Natural killer cell (primary cell): ENCODE measurements around the gene LIPT1. TPM values are rescaled to one million over a fixed set of nuclear protein-coding genes. Genes with fewer than 3 reads are reported as not detected.
A peak's percentile ranks its signal among the peaks of the same experiment; 100 is the strongest.

Experiments used
- ATAC-seq, 3 donors: fragments of 150-1000 bp in 2 of 3; fragments of 200-7000 bp in 1 of 3; cut with Tn5 transposase; 1 replicate in 1 of 3; 2 replicates in 2 of 3; pipeline ENCODE4 v1.10.0; 2021; ENCODE audit warnings: mild to moderate bottlenecking in 2 of 3, moderate library complexity in 2 of 3
- DNase-seq, 2 donors: peaks; one replicate each; pipeline versions ENCODE4 v3.0.0 to v3.0.0-alpha.2; 2013 to 2021; ENCODE audit warnings: mixed read lengths in 1 of 2
- H3K27ac ChIP-seq: one replicate; pipeline ENCODE4 v1.5.1; 2013; ENCODE audit warnings: mild to moderate bottlenecking, low read length
- H3K27me3 ChIP-seq: one replicate; pipeline ENCODE4 v1.6.1; 2013; ENCODE audit warnings: low read length; ENCODE audit not compliant: control insufficient read depth, insufficient read depth
- H3K36me3 ChIP-seq: one replicate; pipeline ENCODE4 v1.6.1; 2013; ENCODE audit warnings: low read length; ENCODE audit not compliant: control insufficient read depth, insufficient read depth
- H3K4me1 ChIP-seq: one replicate; pipeline ENCODE4 v1.6.1; 2013; ENCODE audit warnings: low read length; ENCODE audit not compliant: control insufficient read depth, insufficient read depth
- H3K4me3 ChIP-seq: one replicate; pipeline ENCODE4 v1.5.1; 2013; ENCODE audit warnings: low read length
- H3K9me3 ChIP-seq: one replicate; pipeline ENCODE4 v1.6.1; 2013; ENCODE audit warnings: low read length; ENCODE audit not compliant: control insufficient read depth, insufficient read depth
- H3K27ac Mint-ChIP-seq, 2 donors: one replicate each; pipeline ENCODE4 v1.8.0; 2022; ENCODE audit warnings: mild to moderate bottlenecking in 2 of 2, mixed read lengths in 2 of 2, moderate library complexity in 1 of 2
- H3K27me3 Mint-ChIP-seq, 2 donors: one replicate each; pipeline ENCODE4 v1.8.0; 2022; ENCODE audit warnings: low read depth in 2 of 2, mixed read lengths in 2 of 2
- H3K36me3 Mint-ChIP-seq: one replicate; pipeline ENCODE4 v1.8.0; 2022; ENCODE audit warnings: mixed read lengths
- H3K4me1 Mint-ChIP-seq, 2 donors: one replicate each; pipeline ENCODE4 v1.8.0; 2022; ENCODE audit warnings: mixed read lengths in 2 of 2
- H3K4me3 Mint-ChIP-seq: one replicate; pipeline ENCODE4 v1.8.0; 2022; ENCODE audit warnings: mild to moderate bottlenecking, moderate library complexity, mixed read lengths
- H3K9me3 Mint-ChIP-seq, 2 donors: one replicate each; pipeline ENCODE4 v1.8.0; 2022; ENCODE audit warnings: mixed read lengths in 2 of 2
- WGBS: methylation state at CpG from one replicate; pipeline ENCODE4 v1.1.7; 2013; ENCODE audit warnings: missing lambda C conversion rate; ENCODE audit not compliant: insufficient coverage; 5-methylcytosine and 5-hydroxymethylcytosine counted together
- intact Hi-C: fragments of 100-400 bp; cut with micrococcal nuclease; formaldehyde crosslinking; loops from one replicate; pipeline ENCODE4 v1.14.2; 2022
- total RNA-seq, 4 donors: library from RNA; stranded (reverse); fragments of 120-200 nt in 1 of 4; gene quantifications; one replicate each; pipeline versions ENCODE4 v1.2.3 to v1.2.4, GENCODE V29; 2013 to 2022
- TF ChIP-seq, protein P1 (sequence below): fragments of 200-600 bp; IDR thresholded peaks from one replicate; pipeline ENCODE4 v1.8.0; 2022; ENCODE audit warnings: antibody characterized with exemption

The LIPT1 gene
- total RNA-seq, 3 donors from 2014 or later (not counting 1 experiment from before 2014, with no cell fraction given): 12.0 to 21.4 (median 17.3) TPM

DNA sequence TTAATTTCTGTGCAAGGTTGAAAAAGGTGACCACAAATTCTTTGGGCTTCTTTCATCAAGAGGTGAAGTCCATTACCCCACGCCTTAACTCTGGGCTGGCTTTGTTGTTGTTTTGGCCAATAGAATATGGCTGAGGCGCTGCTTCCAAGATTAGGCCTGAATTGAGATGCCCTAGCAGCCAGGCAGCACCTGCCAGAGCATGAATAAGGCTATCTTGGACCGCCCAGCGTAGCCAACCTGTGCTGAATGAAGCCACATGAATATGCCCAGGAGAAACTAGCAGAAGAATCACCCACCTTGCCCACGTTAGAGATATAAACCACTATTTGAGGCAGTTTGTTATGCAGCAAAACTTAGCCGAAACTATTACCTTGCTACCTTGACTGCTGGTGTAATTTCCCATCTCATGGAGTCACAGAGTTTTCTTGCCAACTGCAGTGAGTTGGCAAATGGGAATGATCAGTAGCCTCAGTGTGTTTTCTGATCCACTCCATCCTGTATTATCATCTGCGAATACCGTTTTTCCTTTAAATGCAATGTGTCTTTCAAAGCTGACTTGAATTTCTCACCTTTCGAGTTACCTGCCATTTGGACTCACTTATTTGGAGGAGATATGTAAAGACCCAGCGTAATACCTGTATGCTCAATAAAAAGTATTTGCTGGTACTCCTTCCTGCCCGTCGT is 704 bp upstream of the LIPT1 start:
- DNase-seq (no peak), ATAC-seq (no peak)
- peaks cover 5% of the 10 kb centered on the region for H3K36me3 ChIP-seq
- intact Hi-C loops: loop anchor here (1.0 to 2.0 kb wide), 3 partner anchors 13 to 183 kb away; partner anchors contain the start of genes C2orf15, EIF5B, MITD1 and MRPL30
- H3K4me3 ChIP-seq: peak overlapping the region; percentile 85
- no peaks in the 10 kb centered on the region for H3K27me3 ChIP-seq
- Mint-ChIP-seq H3K36me3 (no peaks in the 10 kb centered on the region), H3K27ac (no peak overlapping the region), H3K9me3 (no peaks in the 10 kb centered on the region), H3K27me3 (no peaks in the 10 kb centered on the region), H3K4me3 (no peak overlapping the region), H3K4me1 (peaks cover 0 to 40% of the 10 kb centered on the region in 2 donors)
- H3K27ac ChIP-seq: peak overlapping the region; percentile 92
- TF ChIP-seq, protein P1, sequence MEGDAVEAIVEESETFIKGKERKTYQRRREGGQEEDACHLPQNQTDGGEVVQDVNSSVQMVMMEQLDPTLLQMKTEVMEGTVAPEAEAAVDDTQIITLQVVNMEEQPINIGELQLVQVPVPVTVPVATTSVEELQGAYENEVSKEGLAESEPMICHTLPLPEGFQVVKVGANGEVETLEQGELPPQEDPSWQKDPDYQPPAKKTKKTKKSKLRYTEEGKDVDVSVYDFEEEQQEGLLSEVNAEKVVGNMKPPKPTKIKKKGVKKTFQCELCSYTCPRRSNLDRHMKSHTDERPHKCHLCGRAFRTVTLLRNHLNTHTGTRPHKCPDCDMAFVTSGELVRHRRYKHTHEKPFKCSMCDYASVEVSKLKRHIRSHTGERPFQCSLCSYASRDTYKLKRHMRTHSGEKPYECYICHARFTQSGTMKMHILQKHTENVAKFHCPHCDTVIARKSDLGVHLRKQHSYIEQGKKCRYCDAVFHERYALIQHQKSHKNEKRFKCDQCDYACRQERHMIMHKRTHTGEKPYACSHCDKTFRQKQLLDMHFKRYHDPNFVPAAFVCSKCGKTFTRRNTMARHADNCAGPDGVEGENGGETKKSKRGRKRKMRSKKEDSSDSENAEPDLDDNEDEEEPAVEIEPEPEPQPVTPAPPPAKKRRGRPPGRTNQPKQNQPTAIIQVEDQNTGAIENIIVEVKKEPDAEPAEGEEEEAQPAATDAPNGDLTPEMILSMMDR: no peak
- H3K4me1 ChIP-seq: peaks cover 15% of the 10 kb centered on the region
- H3K9me3 ChIP-seq: no peaks in the 10 kb centered on the region
- 45% methylated on average over 12 of the region's 12 CpGs for WGBS

DNA sequence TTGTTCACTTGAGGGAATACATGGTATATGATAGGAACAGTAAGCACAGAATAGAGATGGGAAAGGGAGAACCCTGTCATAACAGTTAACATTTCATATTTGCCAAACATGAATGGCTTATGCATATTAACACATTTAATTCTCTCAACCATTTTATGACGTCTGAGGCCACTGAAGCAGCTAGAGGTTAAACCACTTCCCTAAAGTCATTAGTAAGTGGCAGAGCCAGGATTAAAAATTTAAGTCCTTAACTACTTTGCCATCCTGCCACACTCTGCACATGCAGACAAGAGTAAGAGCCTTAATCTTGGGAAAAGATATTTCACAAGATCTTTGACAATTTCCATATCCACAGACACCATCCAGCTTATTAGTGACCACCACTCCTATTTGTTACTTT is 2.1 kb downstream of the LIPT1 start:
- Histone ChIP-seq H3K36me3 (peaks cover 16% of the 10 kb centered on the region), H3K4me3 (no peak overlapping the region), H3K27me3 (no peaks in the 10 kb centered on the region), H3K27ac (peak overlapping the region; percentile 14), H3K9me3 (no peaks in the 10 kb centered on the region), H3K4me1 (peaks cover 15% of the 10 kb centered on the region)
- intact Hi-C loops: loop anchor here (5.0 kb wide), 1 partner anchor 520 kb away; no protein-coding TSS in a partner anchor
- TF ChIP-seq, protein P1: no peak
- H3K36me3 Mint-ChIP-seq: peaks cover 6% of the 10 kb centered on the region
- 47% methylated on average over 1 of the region's 1 CpG for WGBS
- ATAC-seq (no peak), DNase-seq (no peak)
- no peak overlapping the region for H3K27ac Mint-ChIP-seq
- no peaks in the 10 kb centered on the region for H3K27me3 Mint-ChIP-seq
- H3K9me3 Mint-ChIP-seq: no peaks in the 10 kb centered on the region
- H3K4me3 Mint-ChIP-seq: peak overlapping the region; percentile 13
- H3K4me1 Mint-ChIP-seq: peaks cover 0 to 48% of the 10 kb centered on the region in 2 donors

DNA sequence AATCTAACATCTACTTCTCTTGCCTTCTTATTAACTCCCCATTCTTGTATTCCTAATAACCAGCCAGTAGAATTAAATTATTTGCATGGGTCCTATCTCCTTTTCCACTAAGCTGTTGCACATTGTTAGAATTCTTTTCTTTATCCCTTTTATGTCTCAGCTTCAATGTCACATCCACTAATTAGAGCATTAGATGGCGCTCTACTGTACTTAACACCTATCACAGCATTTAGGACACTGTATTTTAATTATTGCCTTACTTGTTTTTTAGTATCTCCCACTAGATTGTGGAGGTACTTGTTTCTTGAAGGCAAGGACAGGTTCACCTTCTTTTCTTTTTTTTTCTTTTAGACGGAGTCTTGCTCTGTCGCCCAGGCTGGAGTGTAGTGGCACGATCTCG is 3.8 kb downstream of the LIPT1 start:
- Mint-ChIP-seq H3K4me3 (no peak overlapping the region), H3K36me3 (peaks cover 6% of the 10 kb centered on the region)

More for the DNA sequence above, 3.8 kb downstream of the LIPT1 start:
- no peak for DNase-seq
- intact Hi-C loops: loop anchor here (5.0 kb wide), 1 partner anchor 521 kb away; no protein-coding TSS in a partner anchor
- Histone ChIP-seq H3K27ac (no peak overlapping the region), H3K27me3 (no peaks in the 10 kb centered on the region), H3K4me3 (no peak overlapping the region), H3K4me1 (peaks cover 15% of the 10 kb centered on the region), H3K36me3 (peaks cover 28% of the 10 kb centered on the region), H3K9me3 (no peaks in the 10 kb centered on the region)
- H3K27me3 Mint-ChIP-seq: no peaks in the 10 kb centered on the region
- TF ChIP-seq, protein P1: no peak
- H3K9me3 Mint-ChIP-seq: no peaks in the 10 kb centered on the region
- peaks cover under 1 to 48% of the 10 kb centered on the region in 2 donors for H3K4me1 Mint-ChIP-seq
- no peak for ATAC-seq
- 96% methylated on average over 4 of the region's 5 CpGs for WGBS
- H3K27ac Mint-ChIP-seq: peak overlapping the region; percentile 39 to 43
